Liver (tissue), 3 donors: ENCODE measurements around the gene DOCK2.

Source experiments
- CTCF ChIP-seq: fragments of 150-350 bp; IDR thresholded peaks from 2 replicates; pipeline ENCODE4 v1.5.1; 2017; ENCODE audit warnings: improper control_type of control experiment, low read depth, low read length; ENCODE audit not compliant: missing input control
- GABPA ChIP-seq, 2 donors: IDR thresholded peaks in 1 of 2; conservative IDR thresholded peaks in 1 of 2; 2 replicates each; pipeline ENCODE4 v1.6.1; 2016; ENCODE audit warnings: antibody characterized with exemption in 2 of 2, mild to moderate bottlenecking in 1 of 2, moderate library complexity in 1 of 2
- HNF4G ChIP-seq: IDR thresholded peaks from 2 replicates; pipeline ENCODE4 v1.6.1; 2016; ENCODE audit warnings: antibody characterized with exemption
- JUND ChIP-seq, 2 donors: IDR thresholded peaks; 2 replicates each; pipeline ENCODE4 v1.6.1; 2016; ENCODE audit warnings: antibody characterized with exemption in 2 of 2
- MAX ChIP-seq: IDR thresholded peaks from 2 replicates; pipeline ENCODE4 v1.6.1; 2016; ENCODE audit warnings: antibody characterized with exemption
- RAD21 ChIP-seq, 2 donors: IDR thresholded peaks; 2 replicates each; pipeline ENCODE4 v1.6.1; 2016; ENCODE audit warnings: antibody characterized with exemption in 2 of 2, mild to moderate bottlenecking in 2 of 2
- SP1 ChIP-seq: IDR thresholded peaks from 2 replicates; pipeline ENCODE4 v1.6.1; 2018; ENCODE audit warnings: antibody characterized with exemption, mild to moderate bottlenecking
- donor health status: healthy.
- donor health status: healthy.

GRCh38 chr5:169960659-169961058 is 323.6 kb downstream of the DOCK2 start:
- TF ChIP-seq JUND (IDR thresholded peaks at IDR 0.05) (no peak), GABPA (IDR thresholded peaks at IDR 0.05 in 1 of 2, conservative IDR thresholded peaks at IDR 0.05 in 1 of 2) (no peak), CTCF (no peak), HNF4G (no peak), MAX (no peak), SP1 (no peak), RAD21 (IDR thresholded peaks at IDR 0.05) (no peak)
